K562 treated with DMSO at 1 percent for 48 hours (cell line): ENCODE results near the gene RBM22. TPM values are rescaled to one million over a fixed set of nuclear protein-coding genes. Genes with fewer than 3 reads are reported as not detected.

ENCODE experiments used
- total RNA-seq: library from RNA; unstranded; fragments of 300-600 nt; gene quantifications from 2 replicates; pipeline ENCODE4 v1.2.3, GENCODE V29; 2022; ENCODE audit warnings: low replicate concordance; ENCODE audit errors: extremely low read depth

Gene RBM22
- not detected in 2 replicates for total RNA-seq

GRCh38 chr5:150700594-150701377 lies at the start of gene RBM22:
Gene RBM22 (minus strand): TSS chr5:150701062. CDS start chr5:150700985, 77 bp downstream.

GRCh38 chr5:150661086-150661485 lies 39.8 kb downstream of the RBM22 start, which contains the start of gene MYOZ3:
Gene MYOZ3 (plus strand): TSS chr5:150661251. CDS start chr5:150662942, 1,691 bp downstream.

Other genes with a start within 250 kb of the RBM22 start
- not detected in 2 replicates for gene NDST1, start 192.9 kb downstream of the RBM22 start, total RNA-seq
- not detected in 2 replicates for gene SYNPO, start 60.4 kb downstream of the RBM22 start, total RNA-seq
- not detected in 2 replicates for gene MYOZ3, start 39.8 kb downstream of the RBM22 start, total RNA-seq
- not detected in 2 replicates for gene DCTN4, start 58.0 kb upstream of the RBM22 start, total RNA-seq
- gene SMIM3, start 77.7 kb upstream of the RBM22 start, total RNA-seq, result 267 TPM in 1 of 2 replicates, not detected in the other
- not detected in 2 replicates for gene IRGM, start 145.5 kb upstream of the RBM22 start, total RNA-seq
- gene ZNF300, start 203.9 kb upstream of the RBM22 start, total RNA-seq, result not detected in 2 replicates